22Rv1 (cell line): ENCODE results near the gene LILRA1.
"Not testable (repeated sequence)": the region's sequence is repeated elsewhere in the genome, so short reads cannot be mapped to it uniquely, and the experiment has no call there.

Experiments used
- H3K27ac ChIP-seq: fragments of 450-650 bp; 2 replicates; pipeline ENCODE4 v1.5.1; 2017
- CTCF ChIP-seq: fragments of 450-650 bp; IDR thresholded peaks from 2 replicates; pipeline ENCODE4 v1.5.1; 2017; ENCODE audit warnings: mild to moderate bottlenecking
- ZFX ChIP-seq: fragments of 450-650 bp; IDR thresholded peaks from 2 replicates; pipeline ENCODE4 v1.6.1; 2017; ENCODE audit warnings: antibody characterized with exemption, borderline replicate concordance

The LILRA1 gene

GRCh38 chr19:54573330-54573872 lies 20.0 kb upstream of the LILRA1 start, which contains the start of gene LILRA2:
TSS of gene LILRA2 (plus strand) at chr19:54573790. CDS start at chr19:54573879, 89 bp downstream.
- TF ChIP-seq CTCF (no peak), ZFX (no peak)
- H3K27ac ChIP-seq: no peak within 1 kb of the TSS

DNA sequence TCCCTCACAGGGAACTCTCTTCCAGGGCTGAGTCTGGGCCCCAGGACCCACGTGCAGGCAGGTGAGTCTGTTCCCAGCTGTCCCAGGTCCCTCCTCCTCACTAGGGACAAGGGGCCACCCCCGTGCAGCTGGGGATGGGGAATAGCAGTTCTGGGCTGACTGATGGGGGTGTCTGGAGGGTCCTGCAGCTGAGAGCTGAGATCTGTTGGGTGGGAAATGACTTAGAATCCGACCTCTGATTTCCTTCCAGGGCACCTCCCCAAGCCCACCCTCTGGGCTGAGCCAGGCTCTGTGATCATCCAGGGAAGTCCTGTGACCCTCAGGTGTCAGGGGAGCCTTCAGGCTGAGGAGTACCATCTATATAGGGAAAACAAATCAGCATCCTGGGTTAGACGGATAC lies 19.4 kb upstream of the LILRA1 start:
- no peak overlapping the region for H3K27ac ChIP-seq
- TF ChIP-seq ZFX (no peak), CTCF (no peak)

- H3K27ac ChIP-seq: no peak overlapping the region
- no peak for TF ChIP-seq CTCF
- TF ChIP-seq ZFX: no peak
These were observed 18.8 kb upstream of the LILRA1 start for GRCh38 chr19:54574527-54575056.

GRCh38 chr19:54575205-54575604 lies 18.2 kb upstream of the LILRA1 start:
- H3K27ac ChIP-seq: not testable (repeated sequence)

DNA sequence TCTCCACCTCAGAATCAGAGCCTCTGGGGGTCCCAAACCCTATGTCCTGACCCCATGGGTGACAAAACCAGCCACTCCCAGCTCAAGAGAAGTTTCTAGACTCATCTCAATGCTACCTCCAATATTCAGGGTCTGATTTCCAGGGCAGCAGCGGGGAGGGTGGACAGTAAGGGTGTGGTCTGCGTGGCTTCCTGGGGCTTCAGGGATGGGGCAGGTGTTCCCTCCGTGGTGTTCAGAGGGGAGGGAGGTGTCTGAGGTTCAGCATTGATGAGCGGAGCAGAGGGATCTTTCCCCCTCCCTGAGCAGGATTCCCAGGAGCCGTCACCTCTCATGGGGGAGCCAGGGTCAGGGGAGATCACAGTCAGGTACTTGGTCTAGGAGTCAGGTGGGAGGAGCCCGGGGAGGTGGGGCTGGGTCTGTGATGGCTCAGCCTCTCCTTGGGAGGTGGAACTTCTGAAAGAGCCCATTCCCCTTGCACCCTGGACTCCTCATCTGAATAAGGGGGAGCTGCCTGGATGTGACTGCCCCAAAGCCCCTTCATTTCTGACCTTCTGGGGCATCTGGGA lies 16.9 kb upstream of the LILRA1 start:
- TF ChIP-seq ZFX (no peak), CTCF (no peak)
- H3K27ac ChIP-seq: no peak overlapping the region

DNA sequence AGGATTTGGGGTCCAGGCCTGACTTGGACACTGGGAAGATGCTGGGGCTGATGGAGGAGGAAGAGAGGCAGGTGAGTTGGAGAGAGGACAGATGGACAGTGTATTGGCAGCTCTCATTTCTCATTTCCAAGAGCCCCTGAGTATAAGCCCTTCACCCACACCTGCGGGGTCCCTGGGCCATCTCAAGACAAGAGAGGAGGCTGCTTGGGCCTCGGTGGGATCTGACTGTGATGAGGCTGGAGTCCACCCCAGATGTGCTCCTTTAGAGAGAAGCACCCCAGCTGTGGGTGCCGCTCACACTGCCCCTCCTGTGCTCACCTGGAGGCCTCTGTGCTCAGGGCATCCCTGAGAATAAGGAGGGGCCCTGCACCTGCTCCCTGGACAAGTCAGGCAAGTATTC lies 16.1 kb upstream of the LILRA1 start:
- no peak for TF ChIP-seq CTCF
- TF ChIP-seq ZFX: no peak
- H3K27ac ChIP-seq: no peak overlapping the region

DNA sequence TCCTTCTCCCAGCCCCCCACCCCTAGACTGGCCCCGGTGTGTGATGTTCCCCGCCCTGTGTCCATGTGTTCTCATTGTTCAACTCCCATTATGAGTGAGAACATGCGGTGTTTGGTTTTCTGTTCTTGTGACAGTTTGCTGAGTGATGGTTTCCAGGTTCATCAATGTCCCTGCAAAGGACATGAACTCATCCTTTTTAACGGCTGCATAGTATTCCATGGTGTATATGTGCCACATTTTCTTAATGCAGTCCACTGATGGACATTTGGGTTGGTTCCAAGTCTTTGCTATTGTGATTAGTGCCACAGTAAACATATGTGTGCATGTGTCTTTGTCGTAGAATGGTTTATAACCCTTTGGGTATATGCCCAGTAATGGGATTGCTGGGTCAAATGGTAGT lies 15.2 kb upstream of the LILRA1 start:
- not testable (repeated sequence) for H3K27ac ChIP-seq

GRCh38 chr19:54586397-54586796 lies 7.0 kb upstream of the LILRA1 start:
- TF ChIP-seq CTCF (no peak), ZFX (no peak)
- no peak overlapping the region for H3K27ac ChIP-seq
